ENCODE measurements around the gene KRTAP1-1. TPM values are rescaled to one million over a fixed set of nuclear protein-coding genes. Genes with fewer than 3 reads are reported as not detected.
"Not testable (repeated sequence)": the region's sequence is repeated elsewhere in the genome, so short reads cannot be mapped to it uniquely, and the experiment has no call there.

Gene KRTAP1-1
- total RNA-seq, 1 donor from 2014 or later, result not detected

- TF ChIP-seq CTCF (conservative IDR thresholded peaks at IDR 0.05), result no peak
- no peak overlapping the region for H3K4me3 Mint-ChIP-seq
- peaks cover 4% of the 10 kb centered on the region for H3K36me3 Mint-ChIP-seq (ENCODE audit: low read depth)
- H3K27me3 Mint-ChIP-seq (ENCODE audit: low read depth), result peaks cover 2% of the 10 kb centered on the region
- no peak for DNase-seq (ENCODE audit: low read depth, low spot score)
- peaks cover 6% of the 10 kb centered on the region for H3K9me3 Mint-ChIP-seq
- no peak overlapping the region for H3K27ac Mint-ChIP-seq (ENCODE audit: unreplicated experiment)
- H3K4me1 Mint-ChIP-seq, result no peaks in the 10 kb centered on the region
Measured at GRCh38 chr17:41042953-41043352, 1.7 kb upstream of the KRTAP1-1 start.

GRCh38 chr17:41037853-41038350, 3.3 kb downstream of the KRTAP1-1 start:
- no peak for DNase-seq (ENCODE audit: low read depth, low spot score)
- Mint-ChIP-seq H3K36me3 (ENCODE audit: low read depth) (no peaks in the 10 kb centered on the region), H3K27ac (ENCODE audit: unreplicated experiment) (no peak overlapping the region), H3K9me3 (peaks cover 3% of the 10 kb centered on the region), H3K27me3 (ENCODE audit: low read depth) (no peaks in the 10 kb centered on the region), H3K4me3 (no peak overlapping the region), H3K4me1 (no peaks in the 10 kb centered on the region)
- no peak for TF ChIP-seq CTCF (conservative IDR thresholded peaks at IDR 0.05)

- not testable (repeated sequence) for DNase-seq (ENCODE audit: low read depth, low spot score); H3K36me3 Mint-ChIP-seq (ENCODE audit: low read depth); H3K9me3 Mint-ChIP-seq; H3K27me3 Mint-ChIP-seq (ENCODE audit: low read depth); H3K4me3 Mint-ChIP-seq; H3K4me1 Mint-ChIP-seq
- H3K27ac Mint-ChIP-seq (ENCODE audit: unreplicated experiment), result peak within 1 kb of the TSS; percentile 57
Measured at GRCh38 chr17:41034346-41034935, 6.8 kb downstream of the KRTAP1-1 start, which contains the start of gene KRTAP1-3. Gene KRTAP1-3 (minus strand): TSS chr17:41034874. CDS start chr17:41034821, 53 bp downstream.

GRCh38 chr17:41029633-41030245, 11.5 kb downstream of the KRTAP1-1 start, which contains the start of gene KRTAP1-4:
Gene KRTAP1-4 (minus strand): TSS chr17:41030195. CDS start chr17:41030078, 117 bp downstream.
- no peaks in the 10 kb centered on the region for H3K9me3 Mint-ChIP-seq
- peaks cover 9% of the 10 kb centered on the region for H3K27me3 Mint-ChIP-seq (ENCODE audit: low read depth)
- H3K4me3 Mint-ChIP-seq, result no peak within 1 kb of the TSS
- no peak for TF ChIP-seq CTCF (conservative IDR thresholded peaks at IDR 0.05)
- no peak for DNase-seq (ENCODE audit: low read depth, low spot score)
- H3K27ac Mint-ChIP-seq (ENCODE audit: unreplicated experiment), result no peak within 1 kb of the TSS
- H3K36me3 Mint-ChIP-seq (ENCODE audit: low read depth), result no peaks in the 10 kb centered on the region
- H3K4me1 Mint-ChIP-seq, result no peaks in the 10 kb centered on the region

- no peaks in the 10 kb centered on the region for H3K4me1 Mint-ChIP-seq
- peaks cover 4% of the 10 kb centered on the region for H3K9me3 Mint-ChIP-seq
- DNase-seq (ENCODE audit: low read depth, low spot score), result no peak
- no peak within 1 kb of the TSS for H3K27ac Mint-ChIP-seq (ENCODE audit: unreplicated experiment)
- no peak within 1 kb of the TSS for H3K4me3 Mint-ChIP-seq
- H3K27me3 Mint-ChIP-seq (ENCODE audit: low read depth), result peaks cover 6% of the 10 kb centered on the region
- no peaks in the 10 kb centered on the region for H3K36me3 Mint-ChIP-seq (ENCODE audit: low read depth)
- no peak for TF ChIP-seq CTCF (conservative IDR thresholded peaks at IDR 0.05)
Measured at GRCh38 chr17:41026715-41027471, 14.4 kb downstream of the KRTAP1-1 start, which contains the start of gene KRTAP1-5. Gene KRTAP1-5 (minus strand): TSS chr17:41027208. CDS start chr17:41027155, 53 bp downstream.

All from neural crest cell (in vitro differentiated cells).